ENCODE results near the gene SCAMP2. TPM values are rescaled to one million over a fixed set of nuclear protein-coding genes. Genes with fewer than 3 reads are reported as not detected.

The SCAMP2 gene
- total RNA-seq, 1 experiment from 2014 or later, result 55.8 TPM

DNA sequence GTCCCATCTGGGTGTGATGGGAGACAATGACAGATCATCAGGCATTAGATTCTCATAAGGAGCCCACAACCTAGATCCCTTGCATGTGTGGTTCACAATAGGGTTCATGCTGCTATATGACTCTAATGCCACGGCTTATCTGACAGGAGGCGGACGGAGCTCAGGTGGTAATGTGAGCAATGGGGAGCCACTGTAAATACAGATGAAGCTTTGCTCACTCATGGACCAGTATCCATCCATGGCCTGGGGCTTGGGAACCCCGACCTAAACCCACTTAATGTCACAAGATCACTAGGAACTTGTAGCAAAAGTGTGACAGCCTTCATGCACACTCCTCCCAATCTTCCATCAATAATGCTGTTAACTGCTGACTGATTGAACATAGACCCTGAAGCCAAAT is 35.5 kb upstream of the SCAMP2 start:
- H3K9ac ChIP-seq (ENCODE audit: low read length), result no peak overlapping the region
- POLR2A ChIA-PET, result interaction anchor here (0.7 kb wide), 1 partner anchor 17 kb away, joined by 6 read pairs; no protein-coding TSS in a partner anchor
- no peak for ATAC-seq
- H3K4me2 ChIP-seq (ENCODE audit: low read length), result no peak overlapping the region
- no peaks in the 10 kb centered on the region for H3K9me3 ChIP-seq (ENCODE audit: control insufficient read depth in 1 of 2, insufficient read depth in 1 of 2, low read depth in 1 of 2, low read length in 2 of 2)
- H3K79me2 ChIP-seq (ENCODE audit: insufficient read depth, low read length), result peaks cover 19% of the 10 kb centered on the region
- intact Hi-C loops (cut with micrococcal nuclease), result loop anchor here (5.0 kb wide), 1 partner anchor 79 kb away; no protein-coding TSS in a partner anchor
- CTCF ChIA-PET, result no interaction called here
- BruUV-seq (replicated peaks), result no TSS peak
- no peak overlapping the region for H2AFZ ChIP-seq (ENCODE audit: low read depth, low read length, poor library complexity, severe bottlenecking)
- RAD21 ChIA-PET (ENCODE audit: low non-redundant PET in 1 of 2, low total read pairs in 2 of 2, uncharacterized antibody in 2 of 2, unreplicated experiment in 2 of 2), result no interaction called here
- H3K27ac ChIP-seq (ENCODE audit: low read depth, low read length), result no peak overlapping the region
- no peaks in the 10 kb centered on the region for H3K27me3 ChIP-seq (ENCODE audit: insufficient read depth, low read length)
- no peaks in the 10 kb centered on the region for H4K20me1 ChIP-seq (ENCODE audit: insufficient read depth)
- H3K9me2 ChIP-seq (ENCODE audit: insufficient read depth), result no peaks in the 10 kb centered on the region
- DNase-seq (ENCODE audit: low read depth, low spot score), result no peak
- H3K4me3 ChIP-seq (replicated peaks in 1 of 2; ENCODE audit: low read depth in 1 of 2, low read length in 2 of 2), result no peak overlapping the region
- H3K4me1 ChIP-seq (ENCODE audit: control insufficient read depth in 1 of 2, insufficient read depth in 2 of 2, low read length in 2 of 2), result peaks cover 10 to 17% of the 10 kb centered on the region in 2 experiments; a peak in 2 of 4 replicates
- TF ChIP-seq, protein P1, sequence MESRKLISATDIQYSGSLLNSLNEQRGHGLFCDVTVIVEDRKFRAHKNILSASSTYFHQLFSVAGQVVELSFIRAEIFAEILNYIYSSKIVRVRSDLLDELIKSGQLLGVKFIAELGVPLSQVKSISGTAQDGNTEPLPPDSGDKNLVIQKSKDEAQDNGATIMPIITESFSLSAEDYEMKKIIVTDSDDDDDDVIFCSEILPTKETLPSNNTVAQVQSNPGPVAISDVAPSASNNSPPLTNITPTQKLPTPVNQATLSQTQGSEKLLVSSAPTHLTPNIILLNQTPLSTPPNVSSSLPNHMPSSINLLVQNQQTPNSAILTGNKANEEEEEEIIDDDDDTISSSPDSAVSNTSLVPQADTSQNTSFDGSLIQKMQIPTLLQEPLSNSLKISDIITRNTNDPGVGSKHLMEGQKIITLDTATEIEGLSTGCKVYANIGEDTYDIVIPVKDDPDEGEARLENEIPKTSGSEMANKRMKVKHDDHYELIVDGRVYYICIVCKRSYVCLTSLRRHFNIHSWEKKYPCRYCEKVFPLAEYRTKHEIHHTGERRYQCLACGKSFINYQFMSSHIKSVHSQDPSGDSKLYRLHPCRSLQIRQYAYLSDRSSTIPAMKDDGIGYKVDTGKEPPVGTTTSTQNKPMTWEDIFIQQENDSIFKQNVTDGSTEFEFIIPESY (IDR thresholded peaks at IDR 0.05; ENCODE audit: extremely low read depth, insufficient replicate concordance, low read length), result no peak
- no peak for TF ChIP-seq TCF7L2 (IDR thresholded peaks at IDR 0.05; ENCODE audit: borderline replicate concordance, extremely low read depth, insufficient read depth, insufficient read length)
- no peak for TF ChIP-seq SP1 (IDR thresholded peaks at IDR 0.05; ENCODE audit: low read depth)
- no peak for TF ChIP-seq FOSL1 (IDR thresholded peaks at IDR 0.05; ENCODE audit: low read depth)
- TF ChIP-seq, protein P2, sequence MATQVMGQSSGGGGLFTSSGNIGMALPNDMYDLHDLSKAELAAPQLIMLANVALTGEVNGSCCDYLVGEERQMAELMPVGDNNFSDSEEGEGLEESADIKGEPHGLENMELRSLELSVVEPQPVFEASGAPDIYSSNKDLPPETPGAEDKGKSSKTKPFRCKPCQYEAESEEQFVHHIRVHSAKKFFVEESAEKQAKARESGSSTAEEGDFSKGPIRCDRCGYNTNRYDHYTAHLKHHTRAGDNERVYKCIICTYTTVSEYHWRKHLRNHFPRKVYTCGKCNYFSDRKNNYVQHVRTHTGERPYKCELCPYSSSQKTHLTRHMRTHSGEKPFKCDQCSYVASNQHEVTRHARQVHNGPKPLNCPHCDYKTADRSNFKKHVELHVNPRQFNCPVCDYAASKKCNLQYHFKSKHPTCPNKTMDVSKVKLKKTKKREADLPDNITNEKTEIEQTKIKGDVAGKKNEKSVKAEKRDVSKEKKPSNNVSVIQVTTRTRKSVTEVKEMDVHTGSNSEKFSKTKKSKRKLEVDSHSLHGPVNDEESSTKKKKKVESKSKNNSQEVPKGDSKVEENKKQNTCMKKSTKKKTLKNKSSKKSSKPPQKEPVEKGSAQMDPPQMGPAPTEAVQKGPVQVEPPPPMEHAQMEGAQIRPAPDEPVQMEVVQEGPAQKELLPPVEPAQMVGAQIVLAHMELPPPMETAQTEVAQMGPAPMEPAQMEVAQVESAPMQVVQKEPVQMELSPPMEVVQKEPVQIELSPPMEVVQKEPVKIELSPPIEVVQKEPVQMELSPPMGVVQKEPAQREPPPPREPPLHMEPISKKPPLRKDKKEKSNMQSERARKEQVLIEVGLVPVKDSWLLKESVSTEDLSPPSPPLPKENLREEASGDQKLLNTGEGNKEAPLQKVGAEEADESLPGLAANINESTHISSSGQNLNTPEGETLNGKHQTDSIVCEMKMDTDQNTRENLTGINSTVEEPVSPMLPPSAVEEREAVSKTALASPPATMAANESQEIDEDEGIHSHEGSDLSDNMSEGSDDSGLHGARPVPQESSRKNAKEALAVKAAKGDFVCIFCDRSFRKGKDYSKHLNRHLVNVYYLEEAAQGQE (IDR thresholded peaks at IDR 0.05; ENCODE audit: low read depth), result no peak
- TF ChIP-seq CEBPB (IDR thresholded peaks at IDR 0.05; ENCODE audit: low read depth), result no peak
- no peak for TF ChIP-seq POLR2A (IDR thresholded peaks at IDR 0.05; ENCODE audit: borderline replicate concordance, extremely low read depth, insufficient read depth, insufficient read length)
- H3K36me3 ChIP-seq (ENCODE audit: control insufficient read depth in 1 of 2, insufficient read depth in 2 of 2, low read length in 2 of 2), result peaks cover 5 to 17% of the 10 kb centered on the region in 2 experiments; a peak in 3 of 4 replicates

Measured in HCT116 (cell line).